Suprapubic skin (tissue), 3 donors: ENCODE results near the gene FGFR3.

Experiments
- CTCF ChIP-seq, 2 donors: fragments of 200-600 bp in 1 of 2; fragments of 450-650 bp in 1 of 2; sonication (generic) in 1 of 2; IDR thresholded peaks; one replicate each; pipeline ENCODE4 v1.5.1; 2016 to 2019; ENCODE audit warnings: antibody characterized with exemption in 2 of 2, mild to moderate bottlenecking in 1 of 2, moderate library complexity in 1 of 2
- POLR2A ChIP-seq, 2 donors: fragments of 450-650 bp; IDR thresholded peaks; one replicate each; pipeline ENCODE4 v1.6.1; 2017; ENCODE audit warnings: antibody characterized with exemption in 2 of 2, mild to moderate bottlenecking in 2 of 2, moderate library complexity in 2 of 2

GRCh38 chr4:1780435-1780834 is 12.7 kb upstream of the FGFR3 start:
- TF ChIP-seq CTCF (IDR thresholded peaks at IDR 0.05) (no peak), POLR2A (IDR thresholded peaks at IDR 0.05) (no peak)
